Neural crest cell (in vitro differentiated cells): ENCODE measurements around the gene COA7. TPM values are rescaled to one million over a fixed set of nuclear protein-coding genes. Genes with fewer than 3 reads are reported as not detected.

Source experiments
- DNase-seq: peaks from one replicate; pipeline ENCODE4 v3.0.0; 2021; ENCODE audit warnings: low read depth, mixed read lengths, low spot score
- H3K27ac Mint-ChIP-seq: one replicate; pipeline ENCODE4 v1.8.0; 2021; ENCODE audit warnings: mild to moderate bottlenecking, mixed read lengths; ENCODE audit not compliant: unreplicated experiment
- H3K27me3 Mint-ChIP-seq: 2 replicates; pipeline ENCODE4 v1.8.0; 2021; ENCODE audit warnings: low read depth, mild to moderate bottlenecking, mixed read lengths
- H3K36me3 Mint-ChIP-seq: 2 replicates; pipeline ENCODE4 v1.8.0; 2021; ENCODE audit warnings: low read depth, mild to moderate bottlenecking, mixed read lengths
- H3K4me1 Mint-ChIP-seq: 2 replicates; pipeline ENCODE4 v1.8.0; 2021; ENCODE audit warnings: mixed read lengths
- H3K4me3 Mint-ChIP-seq: one replicate; pipeline ENCODE4 v1.8.0; 2021; ENCODE audit warnings: mild to moderate bottlenecking, mixed read lengths
- H3K9me3 Mint-ChIP-seq: 2 replicates; pipeline ENCODE4 v1.8.0; 2021; ENCODE audit warnings: mixed read lengths
- CTCF ChIP-seq: fragments of 200-600 bp; sonication (generic); conservative IDR thresholded peaks from 2 replicates; pipeline ENCODE4 v1.5.0; 2021; ENCODE audit warnings: antibody characterized with exemption, mild to moderate bottlenecking
- total RNA-seq: library from RNA; stranded (reverse); gene quantifications from 2 replicates; pipeline ENCODE4 v1.2.1, GENCODE V29; 2021

The COA7 gene
- total RNA-seq, 1 donor from 2014 or later: 35.0 TPM

- Mint-ChIP-seq H3K27ac (no peak overlapping the region), H3K4me1 (no peaks in the 10 kb centered on the region)
Observed at GRCh38 chr1:52673513-52673912, 24.6 kb downstream of the COA7 start.

GRCh38 chr1:52672946-52673345, 25.2 kb downstream of the COA7 start:
- Mint-ChIP-seq H3K27me3 (peaks cover 3% of the 10 kb centered on the region), H3K9me3 (no peaks in the 10 kb centered on the region), H3K36me3 (no peaks in the 10 kb centered on the region), H3K27ac (no peak overlapping the region), H3K4me1 (no peaks in the 10 kb centered on the region), H3K4me3 (no peak overlapping the region)
- no peak for DNase-seq
- TF ChIP-seq CTCF: no peak

More at GRCh38 chr1:52673513-52673912, 24.6 kb downstream of the COA7 start:
- Mint-ChIP-seq H3K9me3 (no peaks in the 10 kb centered on the region), H3K27me3 (peaks cover 3% of the 10 kb centered on the region), H3K36me3 (no peaks in the 10 kb centered on the region), H3K4me3 (no peak overlapping the region)
- TF ChIP-seq CTCF: no peak
- no peak for DNase-seq

GRCh38 chr1:52670604-52671003, 27.5 kb downstream of the COA7 start:
- H3K27me3 Mint-ChIP-seq: no peaks in the 10 kb centered on the region
- no peaks in the 10 kb centered on the region for H3K36me3 Mint-ChIP-seq
- H3K27ac Mint-ChIP-seq: no peak overlapping the region
- no peaks in the 10 kb centered on the region for H3K4me1 Mint-ChIP-seq
- no peak overlapping the region for H3K4me3 Mint-ChIP-seq
- no peak for TF ChIP-seq CTCF
- no peaks in the 10 kb centered on the region for H3K9me3 Mint-ChIP-seq
- no peak for DNase-seq

- no peak for TF ChIP-seq CTCF
- H3K27ac Mint-ChIP-seq: no peak overlapping the region
- no peak overlapping the region for H3K4me3 Mint-ChIP-seq
- no peak for DNase-seq
- H3K9me3 Mint-ChIP-seq: no peaks in the 10 kb centered on the region
- H3K4me1 Mint-ChIP-seq: peaks cover 8% of the 10 kb centered on the region
- H3K27me3 Mint-ChIP-seq: no peaks in the 10 kb centered on the region
- H3K36me3 Mint-ChIP-seq: no peaks in the 10 kb centered on the region
Observed at GRCh38 chr1:52669696-52670095, 28.5 kb downstream of the COA7 start.

- no peak overlapping the region for H3K27ac Mint-ChIP-seq
- no peak overlapping the region for H3K4me3 Mint-ChIP-seq
- no peaks in the 10 kb centered on the region for H3K27me3 Mint-ChIP-seq
- no peak for DNase-seq
- H3K9me3 Mint-ChIP-seq: no peaks in the 10 kb centered on the region
- TF ChIP-seq CTCF: no peak
- H3K4me1 Mint-ChIP-seq: peaks cover 11% of the 10 kb centered on the region
- no peaks in the 10 kb centered on the region for H3K36me3 Mint-ChIP-seq
Observed at GRCh38 chr1:52668711-52669110, 29.4 kb downstream of the COA7 start.

- Mint-ChIP-seq H3K27me3 (no peaks in the 10 kb centered on the region), H3K27ac (no peak overlapping the region), H3K36me3 (no peaks in the 10 kb centered on the region), H3K4me3 (no peak overlapping the region), H3K9me3 (no peaks in the 10 kb centered on the region), H3K4me1 (peaks cover 18% of the 10 kb centered on the region)
- no peak for TF ChIP-seq CTCF
- DNase-seq: no peak
Observed at GRCh38 chr1:52667984-52668383, 30.2 kb downstream of the COA7 start.
